Mucosa of rectum (tissue), 2 donors: Measurements from ENCODE around the gene NRXN2.
"Not testable (repeated sequence)": the region's sequence is repeated elsewhere in the genome, so short reads cannot be mapped to it uniquely, and the experiment has no call there.

Experiments
- H3K27ac ChIP-seq, 2 donors: one replicate each; pipeline ENCODE4 v1.7.0; 2013; ENCODE audit warnings: inconsistent platforms in 2 of 2, low read depth in 2 of 2, low read length in 2 of 2
- H3K27me3 ChIP-seq, 2 donors: one replicate each; pipeline ENCODE4 v1.7.0; 2013; ENCODE audit warnings: low read length in 2 of 2; ENCODE audit not compliant: control insufficient read depth in 2 of 2, insufficient read depth in 2 of 2
- H3K36me3 ChIP-seq, 2 donors: one replicate each; pipeline ENCODE4 v1.7.0; 2013; ENCODE audit warnings: low read length in 2 of 2; ENCODE audit not compliant: control insufficient read depth in 2 of 2, insufficient read depth in 2 of 2
- H3K4me1 ChIP-seq, 2 donors: one replicate each; pipeline ENCODE4 v1.7.0; 2013; ENCODE audit warnings: low read length in 2 of 2, mild to moderate bottlenecking in 1 of 2; ENCODE audit not compliant: control insufficient read depth in 2 of 2, insufficient read depth in 2 of 2
- H3K4me3 ChIP-seq, 2 donors: one replicate each; pipeline ENCODE4 v1.7.0; 2013; ENCODE audit warnings: low read length in 2 of 2
- H3K9ac ChIP-seq, 2 donors: one replicate each; pipeline ENCODE4 v1.7.0; 2013; ENCODE audit warnings: low read length in 2 of 2, low read depth in 1 of 2, mild to moderate bottlenecking in 1 of 2
- H3K9me3 ChIP-seq, 2 donors: one replicate each; pipeline ENCODE4 v1.7.0; 2013; ENCODE audit warnings: low read length in 2 of 2; ENCODE audit not compliant: control insufficient read depth in 2 of 2
- donor health status: healthy.
- donor health status: Normal muscosa, but diverticular disease.

NRXN2 gene

GRCh38 chr11:64600281-64600992 lies 122.6 kb downstream of the NRXN2 start:
- H3K4me3 ChIP-seq, result no peak overlapping the region
- H3K27me3 ChIP-seq, result no peaks in the 10 kb centered on the region
- H3K36me3 ChIP-seq, result no peaks in the 10 kb centered on the region
- no peak overlapping the region for H3K9ac ChIP-seq
- H3K9me3 ChIP-seq, result no peaks in the 10 kb centered on the region
- H3K4me1 ChIP-seq, result no peaks in the 10 kb centered on the region
- H3K27ac ChIP-seq, result no peak overlapping the region

- Histone ChIP-seq H3K4me1 (no peaks in the 10 kb centered on the region), H3K9me3 (no peaks in the 10 kb centered on the region), H3K27ac (no peak overlapping the region), H3K36me3 (no peaks in the 10 kb centered on the region), H3K4me3 (no peak overlapping the region), H3K27me3 (no peaks in the 10 kb centered on the region), H3K9ac (no peak overlapping the region)
Observed at GRCh38 chr11:64599698-64600211, 123.2 kb downstream of the NRXN2 start.

- Histone ChIP-seq H3K36me3 (no peaks in the 10 kb centered on the region), H3K9me3 (no peaks in the 10 kb centered on the region), H3K4me3 (no peak overlapping the region), H3K9ac (no peak overlapping the region), H3K27me3 (no peaks in the 10 kb centered on the region), H3K4me1 (no peaks in the 10 kb centered on the region), H3K27ac (no peak overlapping the region)
Observed at GRCh38 chr11:64598797-64599697, 124.0 kb downstream of the NRXN2 start.

GRCh38 chr11:64598106-64598796 lies 124.7 kb downstream of the NRXN2 start:
- H3K4me1 ChIP-seq, result no peaks in the 10 kb centered on the region
- no peaks in the 10 kb centered on the region for H3K27me3 ChIP-seq
- H3K9ac ChIP-seq, result no peak overlapping the region
- no peaks in the 10 kb centered on the region for H3K36me3 ChIP-seq
- H3K27ac ChIP-seq, result no peak overlapping the region
- H3K9me3 ChIP-seq, result no peaks in the 10 kb centered on the region
- H3K4me3 ChIP-seq, result no peak overlapping the region

GRCh38 chr11:64597671-64598101 lies 125.3 kb downstream of the NRXN2 start:
- no peak overlapping the region for H3K4me3 ChIP-seq
- H3K27me3 ChIP-seq, result no peaks in the 10 kb centered on the region
- H3K27ac ChIP-seq, result no peak overlapping the region
- no peaks in the 10 kb centered on the region for H3K4me1 ChIP-seq
- H3K9me3 ChIP-seq, result no peaks in the 10 kb centered on the region
- H3K9ac ChIP-seq, result no peak overlapping the region
- no peaks in the 10 kb centered on the region for H3K36me3 ChIP-seq

GRCh38 chr11:64595922-64596321 lies 127.1 kb downstream of the NRXN2 start:
- H3K27ac ChIP-seq, H3K9ac ChIP-seq, H3K4me3 ChIP-seq, H3K36me3 ChIP-seq, H3K27me3 ChIP-seq, H3K4me1 ChIP-seq, H3K9me3 ChIP-seq: not testable (repeated sequence)

- no peaks in the 10 kb centered on the region for H3K9me3 ChIP-seq
Observed at GRCh38 chr11:64594159-64594939, 128.6 kb downstream of the NRXN2 start.

GRCh38 chr11:64593156-64594105 lies 129.6 kb downstream of the NRXN2 start:
- Histone ChIP-seq H3K27me3 (no peaks in the 10 kb centered on the region), H3K9me3 (no peaks in the 10 kb centered on the region), H3K36me3 (no peaks in the 10 kb centered on the region), H3K27ac (no peak overlapping the region), H3K4me1 (no peaks in the 10 kb centered on the region), H3K4me3 (no peak overlapping the region), H3K9ac (no peak overlapping the region)

More at GRCh38 chr11:64594159-64594939, 128.6 kb downstream of the NRXN2 start:
- no peaks in the 10 kb centered on the region for H3K27me3 ChIP-seq
- no peak overlapping the region for H3K27ac ChIP-seq
- no peak overlapping the region for H3K9ac ChIP-seq
- H3K4me1 ChIP-seq, result no peaks in the 10 kb centered on the region
- no peak overlapping the region for H3K4me3 ChIP-seq
- no peaks in the 10 kb centered on the region for H3K36me3 ChIP-seq

GRCh38 chr11:64592656-64593055 lies 130.3 kb downstream of the NRXN2 start:
- Histone ChIP-seq H3K9me3 (no peaks in the 10 kb centered on the region), H3K4me1 (no peaks in the 10 kb centered on the region), H3K4me3 (no peak overlapping the region), H3K36me3 (no peaks in the 10 kb centered on the region), H3K9ac (no peak overlapping the region), H3K27me3 (no peaks in the 10 kb centered on the region), H3K27ac (no peak overlapping the region)
